Thymus (tissue), 11 donors: ENCODE results near the gene RNF208. TPM values are rescaled to one million over a fixed set of nuclear protein-coding genes. Genes with fewer than 3 reads are reported as not detected.

Experiments used
- DNase-seq, 9 donors: peaks; one replicate each; pipeline ENCODE4 v3.0.0-alpha.2; 2013; ENCODE audit warnings: low spot score in 9 of 9, low read depth in 6 of 9, missing footprints in 1 of 9
- H3K27ac ChIP-seq, 2 donors: one replicate each; pipeline ENCODE4 v1.5.1; 2013; ENCODE audit warnings: control low read depth in 1 of 2, low read depth in 1 of 2, low read length in 1 of 2, mild to moderate bottlenecking in 1 of 2, moderate library complexity in 1 of 2
- H3K27me3 ChIP-seq, 2 donors: one replicate each; pipeline ENCODE4 v1.5.1; 2013; ENCODE audit warnings: low read length in 1 of 2; ENCODE audit not compliant: control insufficient read depth in 2 of 2, insufficient read depth in 1 of 2
- H3K36me3 ChIP-seq, 2 donors: one replicate each; pipeline ENCODE4 v1.5.1; 2013; ENCODE audit warnings: low read length in 1 of 2, mild to moderate bottlenecking in 1 of 2, moderate library complexity in 1 of 2; ENCODE audit not compliant: control insufficient read depth in 2 of 2, insufficient read depth in 2 of 2
- H3K4me1 ChIP-seq, 2 donors: one replicate each; pipeline ENCODE4 v1.5.1; 2013; ENCODE audit warnings: low read length in 2 of 2; ENCODE audit not compliant: control insufficient read depth in 2 of 2, insufficient read depth in 2 of 2
- H3K4me3 ChIP-seq, 2 donors: one replicate each; pipeline ENCODE4 v1.5.1; 2013; ENCODE audit warnings: low read length in 2 of 2, control low read depth in 1 of 2, mild to moderate bottlenecking in 1 of 2
- H3K9me3 ChIP-seq, 2 donors: one replicate each; pipeline ENCODE4 v1.5.1; 2013; ENCODE audit warnings: low read length in 1 of 2, mild to moderate bottlenecking in 1 of 2; ENCODE audit not compliant: control insufficient read depth in 2 of 2, insufficient read depth in 1 of 2
- WGBS: extraction: QIAGEN DNeasy Blood & Tissue Kit; methylation state at CpG from one replicate; pipeline ENCODE4 v1.1.7; 2013; 5-methylcytosine and 5-hydroxymethylcytosine counted together
- polyA plus RNA-seq: library from polyadenylated mRNA; stranded (reverse); fragments of 200-250 nt; gene quantifications from one replicate; pipeline ENCODE4 v1.2.3, GENCODE V29; 2013
- total RNA-seq: library from RNA; stranded (reverse); fragments of 120-200 nt; gene quantifications from one replicate; pipeline ENCODE4 v1.2.4, GENCODE V29; 2013
- donor health status: healthy.

Gene RNF208
- total and polyA plus RNA-seq, 2 donors: 0.09 to 5.3 TPM

DNA sequence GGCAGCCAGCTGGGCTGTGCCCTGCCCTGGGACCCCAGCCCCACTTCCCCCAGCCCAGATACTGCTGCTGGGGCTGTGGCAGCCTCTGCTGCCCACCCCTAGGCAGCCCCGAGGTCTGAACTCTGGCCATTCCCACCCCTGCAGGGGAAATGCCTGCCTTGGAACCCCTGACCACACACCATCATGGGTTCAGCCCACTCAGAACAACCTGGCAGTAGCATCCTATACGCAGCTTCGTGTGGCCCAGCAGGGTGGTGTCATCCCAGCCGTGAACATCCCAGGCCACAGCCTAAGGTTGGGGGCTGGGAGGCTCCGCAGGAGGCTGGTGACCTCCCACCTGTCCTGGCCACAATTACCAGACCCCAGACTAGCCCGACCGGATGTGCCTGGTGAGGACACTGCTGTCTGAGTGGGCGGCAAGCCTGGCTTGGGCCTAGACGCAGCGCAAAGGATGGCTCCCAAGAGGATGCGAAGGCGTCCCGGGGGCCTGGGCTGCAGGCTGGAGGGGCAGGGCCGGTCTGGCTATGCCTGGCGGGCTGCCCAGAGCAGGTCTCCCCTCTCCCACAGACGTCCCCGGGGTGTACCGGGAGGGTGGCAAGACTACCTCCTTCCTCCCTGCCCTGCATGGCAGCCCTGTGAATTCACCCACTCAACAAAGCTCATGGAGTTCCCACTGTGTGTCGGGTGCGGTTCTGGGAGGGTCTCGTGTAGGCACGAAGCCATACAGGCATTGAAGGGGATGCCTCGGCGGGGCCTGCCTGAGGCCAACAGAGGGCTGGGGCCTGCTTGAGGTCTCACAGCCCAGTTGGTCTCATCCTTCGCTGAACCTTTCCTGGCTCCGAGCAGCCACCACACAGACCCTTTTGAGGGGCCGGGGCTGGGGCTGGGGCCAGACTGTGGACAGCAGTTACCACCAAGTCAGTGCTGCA lies 7.2 kb upstream of the RNF208 start:
- Histone ChIP-seq H3K27me3 (peaks cover 6 to 79% of the 10 kb centered on the region in 2 donors), H3K9me3 (no peaks in the 10 kb centered on the region), H3K4me3 (no peak overlapping the region), H3K36me3 (no peaks in the 10 kb centered on the region), H3K4me1 (peaks cover under 1 to 6% of the 10 kb centered on the region in 2 donors), H3K27ac (no peak overlapping the region)
- WGBS: 85% methylated on average over 27 of the region's 27 CpGs
- no peak for DNase-seq

DNA sequence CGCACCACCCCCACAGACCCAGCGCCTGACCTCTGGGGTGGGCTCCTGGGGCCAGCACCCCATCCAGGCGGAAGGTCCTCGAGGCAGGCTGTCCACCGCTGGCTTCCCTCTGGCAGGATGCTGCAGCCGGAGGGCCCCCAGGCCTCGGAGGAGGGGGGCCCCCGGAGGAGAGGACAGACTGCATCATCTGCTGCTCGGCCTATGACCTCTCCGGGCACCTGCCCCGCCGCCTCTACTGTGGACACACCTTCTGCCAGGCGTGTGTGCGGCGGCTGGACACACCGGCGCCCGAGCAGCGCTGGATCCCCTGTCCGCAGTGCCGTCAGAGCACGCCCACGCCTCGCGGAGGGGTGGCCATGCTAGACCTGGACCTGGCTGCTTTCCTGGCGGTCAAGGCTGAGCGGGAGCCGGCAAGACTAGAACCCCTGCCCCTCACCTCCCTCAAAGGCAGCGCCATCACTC lies 6.5 kb upstream of the RNF208 start:
- Histone ChIP-seq H3K4me3 (no peak overlapping the region), H3K9me3 (no peaks in the 10 kb centered on the region), H3K4me1 (peaks cover 4 to 13% of the 10 kb centered on the region in 2 donors), H3K27ac (no peak overlapping the region), H3K36me3 (no peaks in the 10 kb centered on the region), H3K27me3 (peaks cover 6 to 76% of the 10 kb centered on the region in 2 donors)
- no peak for DNase-seq
- WGBS: 80% methylated on average over 29 of the region's 29 CpGs

DNA sequence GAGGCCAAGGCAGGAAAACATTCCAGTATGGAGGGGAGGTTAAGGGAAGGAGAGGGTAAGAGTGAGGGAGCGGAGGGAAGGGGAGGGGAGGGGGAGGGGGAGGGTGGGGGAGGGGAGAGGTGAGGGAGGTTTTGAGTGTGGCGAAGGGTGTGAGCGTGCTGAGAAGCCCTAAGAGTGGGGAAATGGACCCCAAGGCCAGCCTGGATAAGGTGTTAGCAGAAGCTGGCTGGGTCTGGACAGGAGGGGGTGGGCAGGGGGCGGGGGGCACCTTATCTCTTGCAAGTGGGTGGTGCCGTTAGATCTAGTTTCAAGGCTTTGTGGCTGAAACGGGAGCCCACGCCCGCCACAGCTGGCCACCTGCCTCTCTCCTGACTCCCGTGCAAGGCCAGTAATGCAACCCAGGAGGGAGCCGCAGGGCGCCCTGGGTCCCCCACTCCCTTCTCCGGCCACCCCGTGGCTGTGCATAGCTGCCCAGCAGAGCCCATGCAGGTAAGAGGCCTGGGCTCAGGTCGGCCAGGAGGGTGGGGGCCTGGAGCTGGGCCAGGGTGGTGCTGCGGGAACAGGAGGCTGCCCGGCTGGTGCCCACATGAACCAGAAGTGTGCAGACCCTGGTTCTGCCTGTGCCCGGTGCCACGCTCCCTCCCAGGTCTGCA lies 5.9 kb upstream of the RNF208 start:
- peaks cover 6 to 72% of the 10 kb centered on the region in 2 donors for H3K27me3 ChIP-seq
- no peak overlapping the region for H3K4me3 ChIP-seq
- DNase-seq: no peak
- no peaks in the 10 kb centered on the region for H3K36me3 ChIP-seq
- WGBS: 55% methylated on average over 18 of the region's 18 CpGs
- no peaks in the 10 kb centered on the region for H3K9me3 ChIP-seq
- peaks cover 4 to 15% of the 10 kb centered on the region in 2 donors for H3K4me1 ChIP-seq
- H3K27ac ChIP-seq: no peak overlapping the region

DNA sequence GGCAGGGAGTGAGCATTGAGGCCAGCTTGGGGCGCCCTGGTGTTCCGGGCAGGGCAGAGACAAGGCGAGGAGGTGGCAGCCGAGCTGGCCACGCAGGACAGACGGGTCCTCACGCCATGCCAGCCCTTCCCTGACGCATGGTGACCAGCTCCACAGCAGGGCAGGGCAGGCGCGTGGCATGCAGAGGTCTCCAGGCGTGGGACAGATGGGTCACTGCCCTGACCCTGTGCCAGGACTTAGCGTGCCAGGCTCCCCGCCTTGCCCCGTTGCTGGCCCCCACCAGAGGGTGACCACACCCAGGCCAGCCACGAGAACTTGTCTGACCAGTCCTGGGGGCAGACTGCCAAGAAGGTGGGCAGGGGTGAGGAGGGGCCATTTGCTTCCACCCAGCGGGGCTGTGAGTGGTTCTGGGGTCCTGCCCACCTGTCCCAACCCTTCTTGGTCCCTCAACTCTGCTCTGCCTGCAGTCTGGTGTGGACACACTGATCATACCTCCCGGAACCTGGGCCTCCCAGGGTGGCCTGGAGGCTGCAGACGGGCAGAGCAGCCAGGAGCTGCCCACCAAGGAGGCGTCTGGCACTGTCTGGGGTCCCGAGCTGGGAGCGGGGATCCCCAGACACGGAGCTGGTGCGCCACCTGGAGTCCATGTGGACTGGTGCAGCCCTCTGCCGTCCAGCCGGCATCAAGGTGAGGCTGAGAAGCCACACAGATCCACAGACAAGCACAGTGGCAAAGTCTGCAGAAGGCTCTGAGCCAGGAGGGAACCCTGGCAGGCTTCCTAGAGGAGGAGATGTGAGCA lies 5.2 kb upstream of the RNF208 start, which contains the start of gene RNF224:
Gene RNF224 (plus strand): TSS at position 449 of the 799 bp plus-strand sequence. CDS start 834 bp downstream, outside the sequence.
- no peak within 1 kb of the TSS for H3K27ac ChIP-seq
- H3K9me3 ChIP-seq: no peaks in the 10 kb centered on the region
- no peaks in the 10 kb centered on the region for H3K36me3 ChIP-seq
- H3K4me1 ChIP-seq: peaks cover 10 to 20% of the 10 kb centered on the region in 2 donors
- no peak within 1 kb of the TSS for H3K4me3 ChIP-seq
- H3K27me3 ChIP-seq: peaks cover 12 to 72% of the 10 kb centered on the region in 2 donors
- DNase-seq: peak in 8 of 9 donors; percentile 46 to 86 (median 74)
- 49% methylated on average over 25 of the region's 25 CpGs for WGBS

DNA sequence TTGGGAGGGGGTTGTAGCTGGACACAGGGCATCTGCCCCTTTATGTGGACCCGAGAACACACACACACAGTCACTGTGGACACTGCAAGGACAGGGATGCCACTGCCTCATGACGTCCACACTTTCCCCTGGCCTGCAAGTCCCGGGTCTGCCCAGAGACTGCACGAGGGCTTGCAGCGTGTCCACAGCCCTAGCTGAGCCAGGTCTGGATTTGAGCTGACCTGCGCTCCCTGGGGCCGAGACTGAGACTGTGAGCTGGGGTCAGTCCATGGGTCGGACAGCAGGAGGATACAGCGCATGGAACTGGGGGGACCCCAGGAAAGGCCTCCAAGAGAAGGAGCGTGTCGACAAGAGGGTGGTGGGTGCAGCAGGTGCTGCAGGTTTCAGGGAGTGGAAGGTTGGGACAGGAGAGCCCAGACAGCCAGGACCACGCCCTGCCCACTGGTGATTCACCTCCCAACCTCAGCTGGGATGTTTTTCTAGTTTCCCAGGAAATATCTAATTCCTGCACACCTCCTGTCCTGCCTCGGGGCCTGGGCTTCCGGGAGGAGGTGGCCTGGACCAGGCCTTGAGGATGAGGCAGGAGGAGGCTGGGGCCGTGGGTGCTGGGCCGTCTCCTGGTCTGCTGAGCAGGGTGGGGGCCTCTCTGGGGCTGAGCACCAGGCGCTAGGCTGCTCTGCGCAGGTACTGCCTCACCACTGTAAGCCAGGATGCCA lies 4.5 kb upstream of the RNF208 start:
- Histone ChIP-seq H3K4me1 (peaks cover 17 to 20% of the 10 kb centered on the region in 2 donors), H3K27ac (no peak overlapping the region), H3K9me3 (no peaks in the 10 kb centered on the region), H3K36me3 (no peaks in the 10 kb centered on the region), H3K4me3 (no peak overlapping the region), H3K27me3 (peaks cover 20 to 69% of the 10 kb centered on the region in 2 donors)
- DNase-seq: no peak
- 82% methylated on average over 18 of the region's 18 CpGs for WGBS

DNA sequence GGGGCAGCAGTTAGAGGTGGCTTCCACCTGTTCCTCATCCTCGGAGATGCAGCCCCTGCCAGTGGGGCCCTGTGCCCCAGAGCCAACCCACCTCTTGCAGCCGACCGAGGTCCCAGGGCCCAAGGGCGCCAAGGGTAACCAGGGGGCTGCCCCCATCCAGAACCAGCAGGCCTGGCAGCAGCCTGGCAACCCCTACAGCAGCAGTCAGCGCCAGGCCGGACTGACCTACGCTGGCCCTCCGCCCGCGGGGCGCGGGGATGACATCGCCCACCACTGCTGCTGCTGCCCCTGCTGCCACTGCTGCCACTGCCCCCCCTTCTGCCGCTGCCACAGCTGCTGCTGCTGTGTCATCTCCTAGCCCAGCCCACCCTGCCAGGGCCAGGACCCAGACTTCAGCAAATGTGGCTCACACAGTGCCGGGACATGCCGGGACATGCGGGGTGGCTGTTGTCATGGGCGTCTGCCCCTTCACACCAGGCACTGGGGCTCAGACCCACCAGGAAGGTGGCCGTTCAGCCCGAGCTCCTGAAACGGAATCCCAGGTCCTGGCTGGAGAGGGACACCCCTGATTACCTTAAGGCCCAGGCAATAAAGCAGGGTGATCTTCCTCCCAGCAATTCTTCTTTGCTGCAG lies 3.8 kb upstream of the RNF208 start:
- H3K36me3 ChIP-seq: no peaks in the 10 kb centered on the region
- no peaks in the 10 kb centered on the region for H3K9me3 ChIP-seq
- H3K27ac ChIP-seq: no peak overlapping the region
- H3K27me3 ChIP-seq: peaks cover 25 to 70% of the 10 kb centered on the region in 2 donors
- no peak overlapping the region for H3K4me3 ChIP-seq
- peaks cover 17 to 20% of the 10 kb centered on the region in 2 donors for H3K4me1 ChIP-seq
- DNase-seq: no peak
- 85% methylated on average over 21 of the region's 21 CpGs for WGBS

DNA sequence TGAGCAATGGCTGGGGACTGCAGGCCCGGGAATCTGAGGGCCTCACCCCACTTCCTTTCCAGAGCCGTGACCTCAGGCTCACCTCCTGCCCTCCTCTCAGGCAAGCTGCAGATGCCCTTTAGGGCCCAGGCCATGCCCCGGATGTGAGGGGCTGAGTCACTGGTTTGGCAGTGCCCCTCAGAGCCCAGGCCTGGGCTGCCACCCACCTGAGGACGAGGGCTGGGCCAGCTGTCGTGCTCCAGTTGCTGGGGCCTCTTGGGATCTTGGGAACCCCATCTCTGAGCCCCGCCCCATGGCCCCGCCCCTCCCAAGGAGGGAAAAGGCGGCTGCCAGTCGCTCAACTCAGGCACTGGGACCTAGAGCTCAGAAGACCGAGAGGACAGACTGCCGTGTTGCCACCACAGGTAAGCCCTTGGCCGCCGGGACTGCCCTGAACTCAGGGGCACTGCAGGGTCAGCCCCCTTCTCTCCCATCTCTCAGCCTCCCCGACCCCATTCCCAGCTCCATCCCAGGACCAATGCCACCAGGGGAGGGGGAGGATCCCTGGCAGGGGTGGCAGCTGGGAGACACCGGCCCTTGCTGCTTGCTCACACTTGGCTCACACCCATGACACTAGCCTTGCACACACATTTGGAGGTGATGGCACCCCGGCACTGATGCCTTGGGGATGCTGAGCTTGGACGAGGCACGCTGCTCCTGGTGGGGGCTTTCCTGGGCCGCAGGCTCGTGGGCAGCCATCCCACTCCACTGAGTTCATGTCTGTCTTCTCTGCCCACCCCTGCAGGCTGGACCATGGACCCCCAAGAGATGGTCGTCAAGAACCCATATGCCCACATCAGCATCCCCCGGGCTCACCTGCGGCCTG lies 3.0 kb upstream of the RNF208 start, which contains the start of gene CYSRT1:
Gene CYSRT1 (plus strand): TSS at position 345 of the 865 bp plus-strand sequence. CDS start 448 bp downstream, at position 793.
- Histone ChIP-seq H3K36me3 (no peaks in the 10 kb centered on the region), H3K4me3 (peak within 1 kb of the TSS; percentile 68 to 82), H3K27ac (peak within 1 kb of the TSS in 1 of 2 donors; percentile 79), H3K4me1 (peaks cover 17 to 20% of the 10 kb centered on the region in 2 donors), H3K27me3 (peaks cover 25 to 70% of the 10 kb centered on the region in 2 donors), H3K9me3 (no peaks in the 10 kb centered on the region)
- WGBS: 57% methylated on average over 23 of the region's 23 CpGs
- no peak for DNase-seq
